GM21786 (cell line): Measurements from ENCODE around the gene TSHZ3.

Experiments
- ATAC-seq: cut with Tn5 transposase; IDR thresholded peaks from one replicate; pipeline ENCODE4 v1.9.1; 2021; ENCODE audit not compliant: unreplicated experiment

TSHZ3 gene

GRCh38 chr19:31354316-31354715, 5.1 kb upstream of the TSHZ3 start:
- no peak for ATAC-seq

- ATAC-seq: no peak
Observed at GRCh38 chr19:31353833-31354232, 4.6 kb upstream of the TSHZ3 start.

GRCh38 chr19:31352782-31353651, 3.8 kb upstream of the TSHZ3 start:
- no peak for ATAC-seq

- ATAC-seq: no peak
Observed at GRCh38 chr19:31352296-31352781, 3.1 kb upstream of the TSHZ3 start.

- no peak for ATAC-seq
Observed at GRCh38 chr19:31351855-31352195, 2.6 kb upstream of the TSHZ3 start.

- no peak for ATAC-seq
Observed at GRCh38 chr19:31351056-31351854, 2.0 kb upstream of the TSHZ3 start.

- ATAC-seq: no peak
Observed at GRCh38 chr19:31350693-31351055, 1.4 kb upstream of the TSHZ3 start.

GRCh38 chr19:31350033-31350692, 927 bp upstream of the TSHZ3 start:
- no peak for ATAC-seq

- no peak for ATAC-seq
Observed at GRCh38 chr19:31348481-31349159, 616 bp downstream of the TSHZ3 start.

- ATAC-seq: no peak
Observed at GRCh38 chr19:31347828-31348392, 1.3 kb downstream of the TSHZ3 start.

- ATAC-seq: no peak
Observed at GRCh38 chr19:31347354-31347753, 1.9 kb downstream of the TSHZ3 start.

- ATAC-seq: no peak
Observed at GRCh38 chr19:31346184-31347059, 2.8 kb downstream of the TSHZ3 start.

- no peak for ATAC-seq
Observed at GRCh38 chr19:31344403-31344802, 4.8 kb downstream of the TSHZ3 start.

GRCh38 chr19:31342926-31343325, 6.3 kb downstream of the TSHZ3 start:
- no peak for ATAC-seq

- no peak for ATAC-seq
Observed at GRCh38 chr19:31340042-31341025, 8.9 kb downstream of the TSHZ3 start.

GRCh38 chr19:31339411-31339810, 9.8 kb downstream of the TSHZ3 start:
- no peak for ATAC-seq

GRCh38 chr19:31338069-31338776, 11.0 kb downstream of the TSHZ3 start:
- ATAC-seq: no peak
